GM19043 (cell line): ENCODE results near the gene CHEK2.
"Not testable (repeated sequence)": the region's sequence is repeated elsewhere in the genome, so short reads cannot be mapped to it uniquely, and the experiment has no call there.

Experiments
- ATAC-seq: cut with Tn5 transposase; IDR thresholded peaks from one replicate; pipeline ENCODE4 v1.9.1; 2021; ENCODE audit warnings: low read depth; ENCODE audit not compliant: unreplicated experiment

CHEK2 gene

DNA sequence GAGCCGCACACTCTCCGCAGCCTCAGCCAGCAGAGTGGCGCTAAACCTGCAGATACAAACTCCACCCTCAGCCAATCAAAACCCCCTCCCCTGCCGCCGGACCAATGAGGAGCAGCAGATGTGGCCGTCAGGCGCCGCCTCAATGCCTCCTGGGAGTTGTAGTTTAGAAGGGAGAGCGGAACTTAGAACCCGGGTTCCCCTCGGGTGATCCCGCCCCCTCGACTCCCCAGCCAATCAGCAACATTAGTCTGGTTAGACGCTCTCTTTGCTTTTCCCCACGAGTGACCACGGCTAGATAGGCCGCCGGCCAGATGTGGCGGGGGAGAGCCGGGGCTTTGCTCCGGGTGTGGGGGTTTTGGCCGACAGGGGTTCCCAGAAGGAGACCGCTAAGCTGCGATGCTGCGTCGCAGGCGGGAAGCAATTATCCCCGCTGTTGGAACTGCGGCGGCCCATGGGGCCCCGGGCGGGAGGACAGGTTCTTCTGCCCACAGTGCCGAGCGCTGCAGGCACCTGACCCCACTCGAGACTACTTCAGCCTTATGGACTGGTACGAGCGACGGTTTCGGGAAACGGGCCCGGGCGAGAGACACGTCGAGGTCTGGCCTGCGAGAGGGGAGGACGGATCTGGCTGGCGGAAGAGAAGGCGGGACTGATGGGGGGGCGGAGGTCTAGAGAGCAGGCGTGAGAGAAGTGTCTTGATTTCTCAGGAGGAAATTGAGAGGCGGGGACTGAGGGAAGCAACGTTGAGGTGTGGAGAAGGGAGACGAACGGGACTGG, at the start of gene CHEK2, which contains the start of gene HSCB:
Gene CHEK2 (minus strand): TSS at position 36 of the 777 bp plus-strand sequence. CDS start 7,099 bp downstream, outside the sequence.
Gene HSCB (plus strand): TSS at position 255 of the 777 bp plus-strand sequence. CDS start 57 bp downstream, at position 312.
- peak; percentile 96 for ATAC-seq

- no peak for ATAC-seq
Observed at GRCh38 chr22:28791124-28791523, 49.5 kb upstream of the CHEK2 start.

DNA sequence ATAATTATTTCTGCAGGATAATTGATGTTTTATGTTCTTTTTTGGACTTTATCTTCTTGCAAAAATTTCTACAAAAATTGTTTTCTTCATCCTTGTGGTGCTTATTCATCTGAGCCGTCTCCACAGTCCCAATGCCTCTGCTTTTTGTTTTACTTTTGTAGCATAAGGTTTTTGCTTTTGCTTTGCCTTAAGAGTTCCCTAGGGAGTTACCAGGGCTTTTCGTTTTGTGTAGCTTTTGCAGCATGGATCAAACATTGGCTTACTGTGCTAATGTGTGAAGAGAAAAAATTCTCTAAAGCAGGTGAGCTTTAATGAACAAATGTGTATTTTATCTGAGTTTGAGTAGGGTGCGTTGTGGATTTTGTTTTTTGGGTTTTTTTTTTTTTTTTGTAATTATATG, 47.0 kb upstream of the CHEK2 start:
- ATAC-seq: no peak

DNA sequence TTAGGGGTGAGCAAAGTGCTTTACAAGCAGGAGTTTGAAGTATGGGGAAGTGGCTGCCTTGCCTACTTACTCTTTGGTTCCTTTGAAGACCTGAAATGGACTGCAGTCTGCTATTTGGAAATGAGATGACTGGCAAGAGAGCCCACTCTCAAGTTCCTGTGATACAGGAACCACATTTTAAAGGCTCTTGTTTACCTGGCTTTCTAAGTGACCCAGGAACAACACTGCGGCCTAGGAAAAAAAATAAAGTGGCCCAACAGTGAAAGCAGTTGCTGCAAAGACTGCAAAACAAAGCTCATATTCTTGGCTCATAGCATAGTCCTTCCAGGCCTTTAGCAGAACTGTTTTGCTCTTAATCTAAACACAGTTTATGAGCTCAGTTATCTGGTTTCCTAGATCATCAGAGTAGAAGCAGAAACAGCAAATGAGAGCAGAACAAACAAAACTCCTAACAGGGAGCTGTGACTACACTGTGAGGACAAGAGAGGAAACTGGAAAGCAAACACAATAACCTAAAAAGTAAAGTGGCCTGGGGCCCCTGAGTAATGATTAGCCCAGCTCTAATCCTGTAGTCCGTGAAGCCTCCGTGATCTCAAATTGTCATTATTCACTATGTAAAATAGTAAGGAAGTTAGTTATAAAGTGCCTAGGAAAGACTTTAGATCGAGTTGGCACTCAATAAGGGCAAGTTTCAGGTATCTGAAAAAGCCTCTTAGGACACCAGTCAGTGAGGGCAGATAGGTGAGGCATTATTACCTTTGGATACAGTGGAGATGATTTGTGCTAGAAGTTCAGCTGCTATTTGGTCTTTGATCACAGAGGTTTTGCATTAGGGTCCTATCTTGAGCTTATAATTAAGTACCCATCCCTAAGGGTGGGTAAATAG, 42.4 kb upstream of the CHEK2 start:
- no peak for ATAC-seq

DNA sequence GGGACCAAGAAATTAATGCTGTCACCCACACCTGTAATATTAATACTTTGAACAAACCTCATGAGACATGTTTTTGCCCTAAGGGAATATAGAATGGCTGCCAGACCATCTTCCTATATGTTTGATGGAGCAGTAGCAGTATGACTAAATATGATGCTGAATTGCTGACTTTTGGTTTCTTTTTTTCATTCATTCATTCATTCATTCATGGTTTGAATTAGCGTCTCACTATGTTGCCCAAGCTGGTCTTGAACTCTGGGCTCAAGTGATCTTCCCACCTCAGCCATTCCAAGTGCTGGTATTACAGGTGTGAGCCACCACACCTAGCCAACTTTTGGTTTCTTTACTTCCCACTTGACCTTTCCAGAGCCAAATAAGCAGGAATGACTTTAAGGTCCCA, 38.7 kb upstream of the CHEK2 start:
- no peak for ATAC-seq

DNA sequence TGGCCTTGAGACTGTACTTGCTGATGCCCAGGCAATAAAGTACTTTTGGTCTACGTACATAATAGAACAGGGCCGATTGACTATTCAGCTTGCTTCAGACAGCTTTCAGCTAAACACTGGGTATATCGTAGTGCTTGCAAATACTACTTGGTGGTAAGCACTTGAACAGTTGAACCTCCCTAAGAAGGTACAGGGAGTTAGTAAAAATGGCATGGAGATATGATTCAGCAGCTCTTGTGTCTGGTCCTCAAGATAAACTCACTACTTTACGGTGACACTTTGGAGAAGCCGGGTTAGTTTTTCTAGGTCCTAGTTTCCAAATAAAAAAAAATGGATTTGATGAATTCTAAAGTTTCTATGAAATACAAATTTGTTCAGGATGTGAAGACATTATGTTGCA, 38.2 kb upstream of the CHEK2 start:
- ATAC-seq: no peak

DNA sequence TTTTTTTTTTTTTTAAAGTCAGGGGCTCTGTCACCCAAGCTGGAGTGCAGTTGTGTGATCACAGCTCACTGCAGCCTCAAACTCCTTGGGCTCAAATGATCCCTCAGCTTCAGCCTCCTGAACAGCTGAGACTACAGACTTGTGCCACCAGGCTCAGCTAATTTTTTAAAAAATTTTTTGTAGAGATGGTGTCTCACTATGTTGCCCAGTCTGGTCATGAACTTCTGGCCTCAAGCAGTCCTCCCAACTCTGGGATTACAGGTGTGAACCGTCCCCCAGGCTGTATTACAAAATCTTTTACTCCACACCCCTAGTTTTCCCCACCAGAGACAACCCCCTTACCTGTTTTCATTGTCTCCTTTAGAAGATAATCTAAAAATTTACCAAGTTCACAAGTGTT, 32.8 kb upstream of the CHEK2 start:
- no peak for ATAC-seq

- ATAC-seq: no peak
Observed at GRCh38 chr22:28773461-28773867, 31.8 kb upstream of the CHEK2 start.

DNA sequence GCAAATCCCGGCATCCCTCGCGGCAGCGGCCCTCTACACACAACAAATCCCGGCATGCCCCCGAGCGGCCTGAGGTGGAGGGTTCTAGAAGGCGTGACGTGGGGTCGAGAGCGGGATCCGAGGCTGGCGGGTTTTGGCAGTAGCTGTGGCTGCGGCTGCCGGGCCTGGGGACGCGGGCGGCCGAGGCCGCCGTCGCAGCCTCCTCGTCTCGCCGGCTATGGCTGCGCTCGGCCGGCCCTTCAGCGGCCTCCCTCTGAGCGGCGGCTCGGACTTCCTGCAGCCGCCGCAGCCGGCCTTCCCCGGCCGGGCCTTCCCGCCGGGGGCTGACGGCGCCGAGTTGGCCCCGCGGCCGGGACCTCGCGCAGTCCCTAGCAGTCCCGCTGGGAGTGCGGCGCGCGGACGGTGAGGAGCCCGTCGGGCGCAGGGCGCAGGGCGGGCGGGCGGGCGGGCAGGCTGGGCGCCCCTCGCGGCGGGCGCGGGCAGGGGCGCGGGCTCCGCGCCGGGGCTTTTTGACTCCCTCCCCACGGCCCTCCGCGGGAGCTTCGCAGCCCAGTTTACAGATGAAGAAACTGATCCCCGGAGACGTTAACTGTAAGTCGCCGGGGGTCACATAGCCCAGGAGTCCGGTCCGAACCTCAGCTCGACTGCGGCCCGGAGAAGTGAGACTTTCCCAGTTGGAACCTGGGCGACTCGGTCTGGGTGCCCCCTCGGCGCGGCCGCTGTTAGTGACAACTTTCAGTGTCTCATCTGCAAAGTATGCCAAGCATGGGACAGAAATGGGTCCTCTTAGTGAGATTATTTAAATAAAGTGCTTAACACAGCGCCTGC, 31.2 kb upstream of the CHEK2 start, which contains the start of gene CCDC117:
Gene CCDC117 (plus strand): TSS at position 63 of the 828 bp plus-strand sequence. CDS start 155 bp downstream, at position 218.
- peak; percentile 89 for ATAC-seq

GRCh38 chr22:28771195-28771791, 29.7 kb upstream of the CHEK2 start:
- ATAC-seq: no peak

- ATAC-seq: no peak
Observed at GRCh38 chr22:28769394-28770085, 27.9 kb upstream of the CHEK2 start.

- ATAC-seq: no peak
Observed at GRCh38 chr22:28768701-28769393, 27.2 kb upstream of the CHEK2 start.

GRCh38 chr22:28766628-28767027, 25.0 kb upstream of the CHEK2 start:
- no peak for ATAC-seq

DNA sequence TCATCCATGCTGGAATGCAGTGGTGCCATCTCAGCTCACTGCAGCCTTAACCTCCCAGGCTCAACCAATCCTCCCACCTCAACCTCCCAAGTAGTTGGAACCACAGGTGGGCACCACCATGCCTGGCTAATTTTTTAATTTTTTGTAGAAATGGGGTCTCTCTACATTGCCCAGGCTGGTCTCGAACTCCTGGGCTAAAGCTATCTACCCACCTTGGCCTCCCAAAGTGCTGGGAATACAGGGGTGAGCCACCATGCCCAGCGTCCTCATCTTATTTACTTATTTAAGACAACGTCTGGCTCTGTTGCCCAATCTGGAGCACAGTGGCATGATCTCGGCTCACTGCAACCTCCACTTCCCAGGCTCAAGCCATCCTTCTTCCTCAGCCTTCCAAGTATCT, 20.4 kb upstream of the CHEK2 start:
- not testable (repeated sequence) for ATAC-seq

DNA sequence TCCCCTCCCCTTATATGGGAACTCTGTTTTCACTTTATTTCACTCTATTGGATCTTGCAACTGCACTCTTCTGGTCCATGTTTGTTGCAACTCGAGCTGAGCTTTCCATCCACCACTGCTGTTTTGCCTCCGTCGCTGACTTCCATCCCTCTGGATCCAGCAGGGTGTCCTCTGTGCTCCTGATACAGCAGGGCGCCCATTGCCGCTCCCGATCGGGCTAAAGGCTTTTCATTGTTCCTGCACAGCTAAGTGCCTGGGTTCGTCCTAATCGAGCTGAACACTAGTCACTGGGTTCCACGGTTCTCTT, 19.8 kb upstream of the CHEK2 start:
- no peak for ATAC-seq

DNA sequence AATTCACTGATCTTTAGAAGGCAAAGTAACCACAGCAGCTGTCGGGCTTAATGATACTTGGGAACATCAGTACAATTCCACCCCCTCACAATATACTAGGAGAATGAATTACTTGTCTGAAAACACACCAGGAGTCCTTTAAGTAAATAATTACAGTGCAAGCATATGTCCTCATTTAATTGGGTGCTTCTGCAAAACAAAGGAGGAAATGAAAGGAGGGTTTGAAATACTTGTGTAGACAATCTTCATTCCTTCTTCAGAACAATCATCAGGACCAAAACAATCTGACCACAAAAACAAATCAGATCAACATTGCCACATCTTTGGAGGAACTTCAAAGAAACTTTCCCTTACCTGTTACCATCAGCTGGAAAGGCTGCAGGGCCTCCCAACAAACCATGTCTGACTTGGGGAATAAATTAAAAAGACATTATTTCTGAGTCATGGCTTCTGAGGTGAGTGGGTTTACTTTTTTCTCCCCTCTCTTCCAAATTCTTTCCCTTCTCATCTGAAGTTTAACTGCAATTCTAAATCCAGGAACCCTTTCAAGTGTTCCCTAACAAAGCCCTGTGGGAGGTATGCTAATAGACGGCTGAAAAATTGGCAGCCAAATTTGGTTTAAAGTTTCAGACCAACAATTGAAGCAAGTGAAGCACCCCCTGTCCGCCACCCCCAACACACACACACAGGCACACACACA, 18.4 kb upstream of the CHEK2 start:
- ATAC-seq: no peak

GRCh38 chr22:28754512-28754911, 12.9 kb upstream of the CHEK2 start:
- not testable (repeated sequence) for ATAC-seq

DNA sequence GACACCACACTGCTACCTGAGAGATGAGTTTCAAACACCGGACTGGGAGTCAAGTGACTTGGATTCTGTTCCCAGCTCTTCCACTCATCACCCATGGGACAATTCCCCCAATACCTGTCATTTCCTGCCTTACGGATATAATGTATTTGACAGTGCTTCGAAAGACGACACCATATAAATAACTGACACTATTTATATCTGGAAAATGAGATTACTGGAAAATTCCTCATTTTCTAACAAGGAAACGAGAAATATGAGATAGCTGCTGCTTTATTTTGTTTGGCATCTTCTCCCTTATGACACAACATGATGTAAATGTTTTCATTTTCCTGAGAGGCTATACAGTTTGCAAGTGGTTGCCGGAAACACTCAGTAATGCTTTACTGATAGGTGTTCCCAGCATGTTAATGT, 8.9 kb upstream of the CHEK2 start:
- ATAC-seq: no peak
